ENCODE measurements around the gene WDR1. TPM values are rescaled to one million over a fixed set of nuclear protein-coding genes. Genes with fewer than 3 reads are reported as not detected.
A peak's percentile ranks its signal among the peaks of the same experiment; 100 is the strongest.

The WDR1 gene
- total RNA-seq, 1 donor from 2014 or later = 157 TPM

DNA sequence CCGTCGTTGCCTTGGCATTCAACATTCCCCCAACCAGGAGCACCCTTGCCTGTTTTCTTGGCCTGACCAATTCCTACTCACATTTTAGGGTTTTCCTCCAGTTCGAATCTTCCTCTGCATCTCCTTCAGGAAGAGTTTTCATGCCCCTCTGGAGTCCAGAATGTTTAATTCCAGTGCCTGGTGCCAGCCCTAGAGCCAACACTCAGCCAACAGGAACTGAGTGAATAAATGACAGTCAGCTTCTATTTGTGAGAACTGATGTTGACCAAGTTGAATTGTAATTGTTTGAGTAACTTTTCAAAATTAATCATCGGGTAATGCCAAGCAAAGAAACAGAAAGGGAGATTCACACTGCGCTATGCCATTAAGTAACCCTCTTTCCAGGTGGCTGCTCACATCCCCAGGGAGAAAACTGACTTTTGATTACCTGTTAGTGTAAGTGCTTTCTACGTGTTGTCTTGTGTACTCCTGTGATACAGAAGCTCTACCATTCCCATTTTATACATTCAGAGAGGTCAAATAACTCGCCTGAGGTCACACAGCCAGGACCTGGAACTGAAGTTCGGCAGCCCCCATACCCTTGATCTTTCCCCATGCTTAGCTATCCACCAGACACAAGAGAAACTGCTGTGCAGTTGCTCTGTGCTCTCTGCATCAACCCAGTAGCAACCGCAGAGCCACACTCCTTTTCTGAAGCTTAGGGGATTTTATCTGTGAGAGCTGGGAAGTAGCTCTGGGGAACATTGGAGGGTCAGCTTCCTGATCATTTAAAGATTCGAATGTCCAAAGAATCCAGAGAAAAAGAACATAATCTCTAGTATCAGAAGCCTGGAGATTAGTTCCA lies 76.3 kb downstream of the WDR1 start:
- H3K9me3 ChIP-seq (replicated peaks) = peaks cover 18% of the 10 kb centered on the region
- H3K27me3 ChIP-seq (ENCODE audit: low read depth) = no peaks in the 10 kb centered on the region
- H3K4me1 ChIP-seq = no peaks in the 10 kb centered on the region
- no peak overlapping the region for H3K27ac ChIP-seq (replicated peaks)
- TF ChIP-seq, protein P1, sequence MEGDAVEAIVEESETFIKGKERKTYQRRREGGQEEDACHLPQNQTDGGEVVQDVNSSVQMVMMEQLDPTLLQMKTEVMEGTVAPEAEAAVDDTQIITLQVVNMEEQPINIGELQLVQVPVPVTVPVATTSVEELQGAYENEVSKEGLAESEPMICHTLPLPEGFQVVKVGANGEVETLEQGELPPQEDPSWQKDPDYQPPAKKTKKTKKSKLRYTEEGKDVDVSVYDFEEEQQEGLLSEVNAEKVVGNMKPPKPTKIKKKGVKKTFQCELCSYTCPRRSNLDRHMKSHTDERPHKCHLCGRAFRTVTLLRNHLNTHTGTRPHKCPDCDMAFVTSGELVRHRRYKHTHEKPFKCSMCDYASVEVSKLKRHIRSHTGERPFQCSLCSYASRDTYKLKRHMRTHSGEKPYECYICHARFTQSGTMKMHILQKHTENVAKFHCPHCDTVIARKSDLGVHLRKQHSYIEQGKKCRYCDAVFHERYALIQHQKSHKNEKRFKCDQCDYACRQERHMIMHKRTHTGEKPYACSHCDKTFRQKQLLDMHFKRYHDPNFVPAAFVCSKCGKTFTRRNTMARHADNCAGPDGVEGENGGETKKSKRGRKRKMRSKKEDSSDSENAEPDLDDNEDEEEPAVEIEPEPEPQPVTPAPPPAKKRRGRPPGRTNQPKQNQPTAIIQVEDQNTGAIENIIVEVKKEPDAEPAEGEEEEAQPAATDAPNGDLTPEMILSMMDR (IDR thresholded peaks at IDR 0.05; ENCODE audit: borderline replicate concordance) = no peak
- DNase-seq = no peak
- intact Hi-C loops (cut with micrococcal nuclease) = no loop called here
- H3K4me3 ChIP-seq = no peak overlapping the region
- no peaks in the 10 kb centered on the region for H3K36me3 ChIP-seq

DNA sequence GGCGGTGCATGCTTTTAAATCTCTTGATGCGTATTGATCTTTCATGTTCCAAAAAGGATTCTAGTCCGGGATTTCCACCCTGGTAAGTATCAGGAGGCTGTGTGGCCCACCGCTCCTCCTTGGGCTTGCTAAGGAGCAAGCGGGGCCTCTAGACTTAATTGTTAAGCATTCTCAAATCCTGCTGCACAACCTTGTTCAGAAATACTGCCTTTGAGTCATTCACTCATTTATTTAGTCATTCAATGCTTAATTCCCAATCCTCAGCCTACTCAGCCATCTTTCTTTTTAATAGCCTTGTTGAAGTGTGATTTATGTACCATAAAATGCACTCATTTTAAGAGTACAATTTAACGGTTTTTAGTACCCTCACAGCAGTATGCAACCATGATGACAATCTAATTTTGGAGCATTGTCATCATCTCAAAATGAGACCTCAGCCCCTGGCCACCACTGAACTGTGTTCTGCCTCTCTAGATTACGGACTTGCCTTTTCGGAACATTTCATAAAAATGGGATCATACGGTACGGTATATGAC lies 79.7 kb downstream of the WDR1 start:
- peaks cover 29% of the 10 kb centered on the region for H3K4me1 ChIP-seq
- no peaks in the 10 kb centered on the region for H3K36me3 ChIP-seq
- no peaks in the 10 kb centered on the region for H3K9me3 ChIP-seq (replicated peaks)
- DNase-seq = no peak
- intact Hi-C loops (cut with micrococcal nuclease) = no loop called here
- no peak overlapping the region for H3K27ac ChIP-seq (replicated peaks)
- no peak overlapping the region for H3K4me3 ChIP-seq
- TF ChIP-seq, protein P1 (IDR thresholded peaks at IDR 0.05; ENCODE audit: borderline replicate concordance) = no peak
- H3K27me3 ChIP-seq (ENCODE audit: low read depth) = no peaks in the 10 kb centered on the region

DNA sequence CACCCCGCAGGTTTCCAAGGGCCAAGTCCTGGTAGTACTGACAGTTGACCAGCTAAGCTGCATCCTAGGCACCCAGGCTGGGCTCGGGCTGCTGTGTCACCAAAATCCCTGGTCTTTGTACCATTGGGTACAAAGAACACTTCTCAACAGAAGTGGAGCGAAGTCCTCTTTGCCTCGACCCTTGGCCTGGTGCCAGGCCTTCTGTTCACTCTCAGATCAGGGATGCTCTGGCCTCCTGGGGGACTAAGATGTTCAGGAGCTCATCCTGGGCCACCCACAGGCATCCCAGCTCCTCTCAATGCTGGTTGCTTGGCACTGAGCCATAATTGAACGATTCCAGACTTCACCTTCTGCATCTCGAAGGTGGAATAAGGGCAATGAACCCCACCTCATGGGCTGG lies 81.5 kb downstream of the WDR1 start:
- Histone ChIP-seq H3K4me3 (no peak overlapping the region), H3K36me3 (no peaks in the 10 kb centered on the region), H3K27ac (replicated peaks) (no peak overlapping the region), H3K4me1 (peaks cover 45% of the 10 kb centered on the region), H3K9me3 (replicated peaks) (no peaks in the 10 kb centered on the region), H3K27me3 (ENCODE audit: low read depth) (no peaks in the 10 kb centered on the region)
- no peak for DNase-seq
- intact Hi-C loops (cut with micrococcal nuclease) = no loop called here
- TF ChIP-seq, protein P1 (IDR thresholded peaks at IDR 0.05; ENCODE audit: borderline replicate concordance) = no peak

DNA sequence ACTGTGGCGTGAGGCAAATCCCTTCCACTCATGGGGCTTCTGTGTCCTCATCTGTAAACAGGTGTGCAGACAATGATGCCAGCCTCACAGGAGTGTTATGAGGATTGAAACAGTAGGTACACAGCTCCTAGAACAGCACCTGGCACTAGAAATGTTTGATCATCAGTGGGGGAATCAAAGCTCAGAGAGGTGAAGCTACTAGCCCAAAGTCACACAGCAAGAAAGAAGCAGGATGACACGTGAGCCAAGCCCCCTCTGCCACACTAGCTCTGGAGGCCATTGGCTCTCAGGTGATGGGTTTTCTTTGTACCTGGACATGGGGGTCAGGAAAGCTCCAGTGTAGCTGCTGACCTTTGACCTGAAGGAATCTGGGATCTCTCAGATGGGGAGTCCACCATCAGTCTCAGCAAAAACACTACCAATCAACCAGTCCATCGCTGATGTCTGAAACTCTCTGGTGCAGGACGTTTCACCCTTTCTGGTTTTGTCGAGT lies 81.9 kb downstream of the WDR1 start:
- DNase-seq = no peak
- Histone ChIP-seq H3K27ac (replicated peaks) (peak overlapping the region; percentile 68), H3K4me1 (peaks cover 45% of the 10 kb centered on the region), H3K4me3 (no peak overlapping the region), H3K36me3 (no peaks in the 10 kb centered on the region), H3K9me3 (replicated peaks) (no peaks in the 10 kb centered on the region), H3K27me3 (ENCODE audit: low read depth) (no peaks in the 10 kb centered on the region)
- intact Hi-C loops (cut with micrococcal nuclease) = no loop called here
- TF ChIP-seq, protein P1 (IDR thresholded peaks at IDR 0.05; ENCODE audit: borderline replicate concordance) = no peak

DNA sequence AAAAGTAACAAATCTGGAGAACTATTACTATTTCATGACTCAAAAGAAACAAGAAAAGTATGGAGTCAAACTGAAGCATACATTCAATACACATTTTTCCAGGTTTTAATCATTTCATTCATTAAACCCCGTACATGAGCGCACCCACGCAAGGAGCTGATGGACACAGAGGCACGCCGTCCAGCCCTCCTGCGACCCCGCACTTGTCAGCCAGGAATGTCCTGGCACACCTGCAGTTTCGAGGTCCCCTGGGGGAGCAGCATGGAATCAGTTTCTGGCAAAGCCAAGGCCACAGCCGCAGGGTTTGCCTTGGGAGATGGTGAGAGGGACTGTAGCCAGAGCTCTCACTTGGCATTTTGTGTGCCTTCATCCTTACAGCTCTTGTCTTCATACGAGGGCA lies 82.5 kb downstream of the WDR1 start:
- DNase-seq = peak; percentile 30
- Histone ChIP-seq H3K36me3 (no peaks in the 10 kb centered on the region), H3K4me3 (no peak overlapping the region), H3K27me3 (ENCODE audit: low read depth) (no peaks in the 10 kb centered on the region), H3K9me3 (replicated peaks) (no peaks in the 10 kb centered on the region), H3K4me1 (peaks cover 45% of the 10 kb centered on the region), H3K27ac (replicated peaks) (peak overlapping the region; percentile 68)
- intact Hi-C loops (cut with micrococcal nuclease) = no loop called here
- TF ChIP-seq, protein P1 (IDR thresholded peaks at IDR 0.05; ENCODE audit: borderline replicate concordance) = no peak
